Adrenal gland (tissue), 12 donors: ENCODE data around the gene PPP1CC. TPM values are rescaled to one million over a fixed set of nuclear protein-coding genes. Genes with fewer than 3 reads are reported as not detected.

Experiments
- DNase-seq, 7 donors: peaks; one replicate each; pipeline ENCODE4 v3.0.0-alpha.2; 2019 to 2020
- H3K27ac ChIP-seq, 5 donors: fragments of 200-600 bp; sonication (generic) in 4 of 5; 1 replicate in 3 of 5; 2 replicates in 2 of 5; pipeline versions ENCODE4 v1.5.1 to v1.8.0; 2016 to 2020; ENCODE audit warnings: mild to moderate bottlenecking in 1 of 5
- H3K27me3 ChIP-seq: fragments of 200-600 bp; 2 replicates; pipeline ENCODE4 v1.8.0; 2021
- H3K36me3 ChIP-seq, 2 donors: fragments of 200-600 bp; replicated peaks in 1 of 2; 1 replicate in 1 of 2; 2 replicates in 1 of 2; pipeline versions ENCODE4 v1.5.1 to v1.8.0; 2018 to 2022
- H3K4me1 ChIP-seq, 2 donors: fragments of 200-600 bp; replicated peaks in 1 of 2; 1 replicate in 1 of 2; 2 replicates in 1 of 2; pipeline versions ENCODE4 v1.5.1 to v1.8.0; 2018 to 2021
- H3K4me3 ChIP-seq, 4 donors: fragments of 200-600 bp; sonication (generic) in 3 of 4; one replicate each; pipeline ENCODE4 v1.5.1; 2016 to 2018
- H3K9me3 ChIP-seq, 3 donors: fragments of 200-600 bp; sonication (generic) in 1 of 3; replicated peaks in 1 of 3; 1 replicate in 2 of 3; 2 replicates in 1 of 3; pipeline versions ENCODE4 v1.5.1 to v1.8.0; 2016 to 2021
- CTCF ChIP-seq, 6 experiments: fragments of 450-650 bp in 4 of 6; fragments of 200-600 bp in 2 of 6; sonication (generic) in 1 of 6; IDR thresholded peaks; 1 replicate in 5 of 6; 2 replicates in 1 of 6; pipeline versions ENCODE4 v1.5.1 to v1.8.0; 2016 to 2021; ENCODE audit warnings: antibody characterized with exemption in 6 of 6, mild to moderate bottlenecking in 2 of 6, moderate library complexity in 1 of 6
- POLR2A ChIP-seq, 2 donors: fragments of 450-650 bp; IDR thresholded peaks; one replicate each; pipeline ENCODE4 v1.6.1; 2017; ENCODE audit warnings: antibody characterized with exemption in 2 of 2, mild to moderate bottlenecking in 2 of 2, moderate library complexity in 1 of 2
- WGBS, 4 donors: extraction: QIAGEN DNeasy Blood & Tissue Kit in 2 of 4; methylation state at CpG; one replicate each; pipeline versions ENCODE4 v1.1.5 to v1.1.7; 2013 to 2017; 5-methylcytosine and 5-hydroxymethylcytosine counted together
- intact Hi-C, 2 donors: fragments of 100-400 bp; cut with DNase I; formaldehyde crosslinking; loops; one replicate each; pipeline versions ENCODE4 v1.14.1 to v1.15.0; 2022 to 2023
- polyA plus RNA-seq, 3 donors: library from polyadenylated mRNA; stranded (reverse); fragments of 200-250 nt in 2 of 3; fragments of 350-450 nt in 1 of 3; fragmentation: Illumina TruSeq in 1 of 3; extraction: RNeasy Lipid Tissue Mini Kit (QIAGEN cat#74804) in 1 of 3; gene quantifications; one replicate each; pipeline ENCODE4 v1.2.3, GENCODE V29; 2013 to 2014
- total RNA-seq, 9 donors: library from RNA; depleted of rRNA in 4 of 9; stranded (reverse); fragments of >200 nt in 4 of 9; fragments of 120-200 nt in 1 of 9; fragmentation: NEBNext Ultra II Directional in 1 of 9; extraction: Animal tissue kit (Norgen Biotek cat#: 25700) in 1 of 9; gene quantifications; one replicate each; pipeline versions ENCODE4 v1.1.0 to v1.2.4, GENCODE V29; 2013 to 2023
- donor health status: healthy with polysubstance abuse.
- donor health status: Bipolar disorder and iron deficiency.
- donor health status: DM: yes; HTN: yes; CAD: no.
- donor health status: DM: no; HTN: no; CAD: no.
- donor health status: DM: no; HTN: no; CAD: no.
- donor health status: DM: yes; HTN: yes; CAD: no.

PPP1CC gene
- total and polyA plus RNA-seq, 12 donors, result 53.7 to 182 (median 137) TPM

- TF ChIP-seq POLR2A (IDR thresholded peaks at IDR 0.05), result no peak
- no peak for TF ChIP-seq CTCF (IDR thresholded peaks at IDR 0.05)
- Histone ChIP-seq H3K9me3 (no peaks in the 10 kb centered on the region), H3K27me3 (no peaks in the 10 kb centered on the region), H3K27ac (no peak overlapping the region), H3K36me3 (peaks cover 0 to 50% of the 10 kb centered on the region in 2 donors), H3K4me1 (peaks cover 0 to 10% of the 10 kb centered on the region in 2 donors), H3K4me3 (no peak overlapping the region)
- WGBS, 4 donors, result 94 to 97% (median 97%) methylated on average over 7 of the region's 7 CpGs
- intact Hi-C loops, result no loop called here
- DNase-seq, result no peak
Observed at GRCh38 chr12:110718222-110718908, 24.3 kb downstream of the PPP1CC start.

GRCh38 chr12:110717037-110717436 is 25.7 kb downstream of the PPP1CC start:
- no peak for DNase-seq
- intact Hi-C loops, result no loop called here
- Histone ChIP-seq H3K9me3 (no peaks in the 10 kb centered on the region), H3K36me3 (peaks cover 0 to 43% of the 10 kb centered on the region in 2 donors), H3K4me1 (peaks cover 0 to 6% of the 10 kb centered on the region in 2 donors), H3K27me3 (no peaks in the 10 kb centered on the region), H3K27ac (no peak overlapping the region), H3K4me3 (no peak overlapping the region)
- 95 to 97% (median 95%) methylated on average over 3 of the region's 3 CpGs for WGBS, 4 donors
- TF ChIP-seq CTCF (IDR thresholded peaks at IDR 0.05) (no peak), POLR2A (IDR thresholded peaks at IDR 0.05) (no peak)

- no peak for DNase-seq
- TF ChIP-seq CTCF (IDR thresholded peaks at IDR 0.05), result no peak
- no peak for TF ChIP-seq POLR2A (IDR thresholded peaks at IDR 0.05)
- intact Hi-C loops, result no loop called here
Observed at GRCh38 chr12:110708917-110709316, 33.8 kb downstream of the PPP1CC start.

GRCh38 chr12:110705309-110705708 is 37.4 kb downstream of the PPP1CC start:
- H3K4me1 ChIP-seq, result no peaks in the 10 kb centered on the region
- no peak for DNase-seq
- intact Hi-C loops, result no loop called here
- TF ChIP-seq POLR2A (IDR thresholded peaks at IDR 0.05), result no peak
- 62 to 76% (median 65%) methylated on average over 3 of the region's 3 CpGs for WGBS, 4 donors
- H3K27ac ChIP-seq, result no peak overlapping the region
- H3K4me3 ChIP-seq, result no peak overlapping the region
- no peaks in the 10 kb centered on the region for H3K36me3 ChIP-seq
- H3K27me3 ChIP-seq, result no peaks in the 10 kb centered on the region
- H3K9me3 ChIP-seq, result no peaks in the 10 kb centered on the region

More at GRCh38 chr12:110708917-110709316, 33.8 kb downstream of the PPP1CC start:
- Histone ChIP-seq H3K27me3 (no peaks in the 10 kb centered on the region), H3K4me3 (no peak overlapping the region), H3K27ac (no peak overlapping the region), H3K4me1 (no peaks in the 10 kb centered on the region), H3K36me3 (no peaks in the 10 kb centered on the region), H3K9me3 (no peaks in the 10 kb centered on the region)
- WGBS, 4 donors, result 92 to 99% (median 95%) methylated on average over 4 of the region's 4 CpGs

GRCh38 chr12:110704750-110705149 is 37.9 kb downstream of the PPP1CC start:
- no peak for DNase-seq
- intact Hi-C loops, result no loop called here
- Histone ChIP-seq H3K36me3 (no peaks in the 10 kb centered on the region), H3K4me3 (no peak overlapping the region), H3K27me3 (no peaks in the 10 kb centered on the region), H3K4me1 (no peaks in the 10 kb centered on the region), H3K27ac (no peak overlapping the region), H3K9me3 (no peaks in the 10 kb centered on the region)
- WGBS, 4 donors, result 36 to 43% (median 38%) methylated on average over 5 of the region's 5 CpGs
- no peak for TF ChIP-seq CTCF (IDR thresholded peaks at IDR 0.05)
- no peak for TF ChIP-seq POLR2A (IDR thresholded peaks at IDR 0.05)
